HG02571 (cell line): ENCODE results near the gene LHX4.

Source experiments
- ATAC-seq: cut with Tn5 transposase; IDR thresholded peaks from one replicate; pipeline ENCODE4 v1.9.1; 2021; ENCODE audit warnings: mild to moderate bottlenecking, moderate library complexity; ENCODE audit not compliant: unreplicated experiment

Gene LHX4

GRCh38 chr1:180294711-180295110 is 64.6 kb downstream of the LHX4 start:
- ATAC-seq: no peak

- no peak for ATAC-seq
Observed at GRCh38 chr1:180295999-180296398, 65.9 kb downstream of the LHX4 start.

GRCh38 chr1:180299479-180300221 is 69.6 kb downstream of the LHX4 start:
- ATAC-seq: no peak

- no peak for ATAC-seq
Observed at GRCh38 chr1:180301135-180301742, 71.2 kb downstream of the LHX4 start.

DNA sequence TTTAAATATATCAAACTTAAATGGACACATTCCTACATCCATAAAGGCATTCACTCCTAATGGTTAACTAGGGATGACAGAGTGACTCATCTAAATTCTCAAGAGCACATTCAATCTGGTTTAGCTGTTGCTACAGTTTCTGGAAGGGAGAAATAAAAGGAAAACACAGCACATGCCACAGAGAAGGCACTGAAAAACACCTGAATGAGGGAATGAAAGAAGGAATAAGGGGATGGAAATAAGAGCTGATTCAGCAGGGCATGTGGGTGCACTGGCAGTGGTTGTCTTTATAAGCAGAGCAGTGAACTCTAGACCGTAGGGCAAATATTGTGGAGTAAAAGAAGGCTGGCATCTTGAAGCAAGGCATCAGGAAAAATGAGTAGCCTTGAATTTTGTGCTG is 79.3 kb downstream of the LHX4 start:
- ATAC-seq: no peak

DNA sequence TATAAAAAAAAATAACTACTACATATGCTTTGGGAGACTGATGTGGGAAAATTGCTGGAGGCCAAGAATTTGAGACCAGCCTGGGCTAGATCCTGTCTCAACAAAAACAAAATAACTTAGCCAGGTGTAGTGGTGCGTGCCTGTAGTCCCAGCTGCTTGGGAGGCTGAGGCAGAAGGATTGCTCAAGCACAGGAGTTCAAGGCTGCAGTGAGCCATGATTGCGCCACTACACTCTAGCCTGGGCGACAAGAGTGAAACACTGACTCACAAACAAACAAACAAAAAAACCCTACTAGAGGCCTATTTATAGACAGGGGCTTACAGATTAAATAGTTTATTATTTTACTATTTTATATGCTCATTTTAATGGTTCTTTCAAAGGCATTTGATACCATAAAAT is 80.0 kb downstream of the LHX4 start:
- ATAC-seq: no peak

GRCh38 chr1:180311011-180311730 is 81.1 kb downstream of the LHX4 start:
- no peak for ATAC-seq

GRCh38 chr1:180312926-180313325 is 82.9 kb downstream of the LHX4 start:
- no peak for ATAC-seq

DNA sequence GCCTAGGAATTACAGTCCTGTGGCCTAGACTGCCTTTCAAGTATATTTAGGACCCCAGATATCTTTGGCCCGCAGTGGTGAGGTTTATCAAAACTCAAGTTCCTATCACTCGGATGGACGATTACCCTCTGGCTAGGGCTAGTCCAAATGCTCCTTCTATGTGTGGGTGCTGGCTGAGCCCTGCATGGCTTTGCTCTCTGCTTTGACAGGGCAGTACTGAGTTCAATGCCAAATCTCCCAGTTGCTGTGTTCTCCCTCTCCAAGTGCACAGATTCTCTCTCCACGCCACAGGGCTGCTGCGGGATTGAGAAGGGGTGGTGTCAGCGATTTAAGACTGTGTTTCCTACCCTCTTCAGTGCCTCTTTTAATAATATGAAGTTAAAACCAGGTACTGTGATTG is 97.0 kb downstream of the LHX4 start:
- no peak for ATAC-seq
